K562 (cell line): ENCODE data around the gene RNF152. TPM values are rescaled to one million over a fixed set of nuclear protein-coding genes. Genes with fewer than 3 reads are reported as not detected.

Experiments
- ATAC-seq: fragments of 200-7000 bp; cut with Tn5 transposase; 3 replicates; pipeline ENCODE4 v1.9.1; 2020; ENCODE audit warnings: moderate library complexity
- BruUV-seq: library from RNA; stranded (reverse); fragments of 400-500 nt; replicated peaks from 2 replicates; lab custom pipeline; 2021; lab: Mats Ljungman, UMichigan
- CTCF ChIA-PET: fragments of 300-600 bp; formaldehyde crosslinking; extraction: SDS; loops from one replicate; lab custom pipeline; 2021; ENCODE audit warnings: low intra/inter-chr PET ratio; lab: Yijun Ruan, JAX
- POLR2A ChIA-PET: fragments of 300-600, 350-650 bp; sonication (Branson Sonifier 250); formaldehyde crosslinking; extraction: SDS; loops from one replicate; lab custom pipeline; 2021; ENCODE audit warnings: antibody characterized with exemption, inconsistent platforms; lab: Yijun Ruan, JAX
- DNase-seq, 4 experiments: peaks; one replicate each; pipeline versions ENCODE4 v3.0.0 to v3.0.0-alpha.2; 2011 to 2018; ENCODE audit warnings: low spot score in 3 of 4, mixed read lengths in 3 of 4; ENCODE audit errors: extremely low read depth in 1 of 4
- FAIRE-seq: peaks from 2 replicates; lab custom pipeline; 2011; peaks lifted over from hg19 to GRCh38; lab: Jason Lieb, UNC
- H2AFZ ChIP-seq: 2 replicates; pipeline ENCODE4 v1.6.0; 2011; ENCODE audit warnings: low read depth, low read length, control low read depth, inconsistent platforms
- H3K27ac ChIP-seq: fragments of 200-600 bp; 3 replicates; pipeline ENCODE4 v1.8.0; 2011; ENCODE audit warnings: low read depth, mild to moderate bottlenecking, control low read depth, inconsistent platforms, low read length, moderate library complexity, mixed read lengths; ENCODE audit errors: extremely low read depth
- H3K27me3 ChIP-seq, 2 experiments: fragments of 300-600 bp in 1 of 2; 2 replicates in 1 of 2; 3 replicates in 1 of 2; pipeline versions ENCODE4 v1.6.0 to v1.8.0; 2011; ENCODE audit warnings: inconsistent platforms in 2 of 2, low read length in 2 of 2, mild to moderate bottlenecking in 1 of 2, mixed read lengths in 1 of 2, moderate library complexity in 1 of 2; ENCODE audit not compliant: control insufficient read depth in 2 of 2, insufficient read depth in 2 of 2
- H3K36me3 ChIP-seq: fragments of 300-600 bp; 3 replicates; pipeline ENCODE4 v1.8.0; 2011; ENCODE audit warnings: mild to moderate bottlenecking, low read length, inconsistent platforms; ENCODE audit not compliant: control insufficient read depth, insufficient read depth
- H3K4me1 ChIP-seq, 2 experiments: fragments of 200-600 bp in 1 of 2; replicated peaks in 1 of 2; 2 replicates in 1 of 2; 3 replicates in 1 of 2; pipeline versions ENCODE4 v1.5.1 to v1.8.0; 2011; ENCODE audit warnings: inconsistent platforms in 2 of 2, low read length in 2 of 2, mild to moderate bottlenecking in 1 of 2, mixed read lengths in 1 of 2, moderate library complexity in 1 of 2; ENCODE audit not compliant: control insufficient read depth in 2 of 2, insufficient read depth in 2 of 2
- H3K4me2 ChIP-seq: 2 replicates; pipeline ENCODE4 v1.6.1; 2011; ENCODE audit warnings: low read length, control low read depth, inconsistent platforms, mixed read lengths; ENCODE audit not compliant: insufficient read depth
- H3K4me3 ChIP-seq: fragments of 200-600 bp; sonication (generic), shearing (Covaris generic); 2 replicates; pipeline ENCODE4 v1.5.1; 2016; ENCODE audit warnings: control low read depth, inconsistent platforms
- H3K79me2 ChIP-seq: fragments of 200-600 bp; 3 replicates; pipeline ENCODE4 v1.8.0; 2011; ENCODE audit warnings: low read length, inconsistent platforms; ENCODE audit not compliant: control insufficient read depth, insufficient read depth
- H3K9ac ChIP-seq, 2 experiments: 2 replicates each; pipeline versions ENCODE4 v1.6.0 to v1.6.1; 2011; ENCODE audit warnings: low read depth in 2 of 2, low read length in 2 of 2, control low read depth in 1 of 2, inconsistent platforms in 1 of 2, mild to moderate bottlenecking in 1 of 2, mixed read lengths in 1 of 2; ENCODE audit not compliant: insufficient read depth in 1 of 2
- H3K9me1 ChIP-seq: one replicate; pipeline ENCODE4 v1.6.0; 2011; ENCODE audit warnings: inconsistent platforms, mild to moderate bottlenecking, low read length, moderate library complexity; ENCODE audit not compliant: control insufficient read depth, insufficient read depth
- H3K9me3 ChIP-seq: replicated peaks from 2 replicates; pipeline ENCODE4 v1.5.1; 2011; ENCODE audit warnings: low read depth, low read length, inconsistent platforms; ENCODE audit not compliant: control insufficient read depth, insufficient read depth
- H4K20me1 ChIP-seq: replicated peaks from 2 replicates; pipeline ENCODE4 v1.6.1; 2011; ENCODE audit warnings: low read length, inconsistent platforms, mixed read lengths; ENCODE audit not compliant: control insufficient read depth, insufficient read depth
- ARID1B ChIP-seq: fragments of 450-650 bp; IDR thresholded peaks from 2 replicates; pipeline ENCODE4 v1.6.1; 2016; ENCODE audit warnings: antibody characterized with exemption, mild to moderate bottlenecking, inconsistent platforms
- ETS1 ChIP-seq: conservative IDR thresholded peaks from 2 replicates; pipeline ENCODE4 v1.6.1; 2011; ENCODE audit warnings: low read depth, mild to moderate bottlenecking, low read length; ENCODE audit not compliant: control insufficient read depth
- GTF2F1 ChIP-seq: IDR thresholded peaks from 2 replicates; pipeline ENCODE4 v1.6.1; 2011; ENCODE audit warnings: low read depth, low read length, improper control_type of control experiment
- MCM5 ChIP-seq: fragments of 450-650 bp; IDR thresholded peaks from 2 replicates; pipeline ENCODE4 v1.6.1; 2016; ENCODE audit warnings: low read depth
- MTA1 ChIP-seq: fragments of 450-650 bp; IDR thresholded peaks from 2 replicates; pipeline ENCODE4 v1.6.1; 2017; ENCODE audit warnings: borderline replicate concordance
- MYC ChIP-seq, 2 experiments: fragments of 250-450 bp in 1 of 2; sonication (Bioruptor Pico) in 1 of 2; IDR thresholded peaks; 2 replicates each; pipeline versions ENCODE4 v1.5.1 to v1.6.1; 2012 to 2021; ENCODE audit warnings: low read depth in 2 of 2, borderline replicate concordance in 1 of 2, improper control_type of control experiment in 1 of 2, low read length in 1 of 2, mild to moderate bottlenecking in 1 of 2, moderate library complexity in 1 of 2
- NRF1 ChIP-seq, 2 experiments: fragments of 450-650 bp; IDR thresholded peaks in 1 of 2; conservative IDR thresholded peaks in 1 of 2; 2 replicates each; pipeline ENCODE4 v1.6.1; 2014; ENCODE audit warnings: mild to moderate bottlenecking in 2 of 2
- SAP30 ChIP-seq: fragments of 200-600 bp; sonication (generic); IDR thresholded peaks from 2 replicates; pipeline ENCODE4 v1.6.1; 2012; ENCODE audit warnings: borderline replicate concordance, low read depth, mild to moderate bottlenecking, moderate library complexity, low read length, control low read depth, inconsistent platforms; ENCODE audit not compliant: insufficient read depth, poor library complexity, severe bottlenecking
- SMAD1 ChIP-seq: fragments of 150-350 bp; IDR thresholded peaks from 2 replicates; pipeline ENCODE4 v1.6.1; 2014; ENCODE audit warnings: low read length, low read depth; ENCODE audit not compliant: partially characterized antibody
- WGBS: fragments of 100-300 bp; shearing (Covaris generic); methylation state at CpG from one replicate; pipeline ENCODE4 v1.1.6; 2016; ENCODE audit warnings: low coverage, mixed read lengths; ENCODE audit not compliant: insufficient coverage; ENCODE audit errors: missing lambda C conversion rate; 5-methylcytosine and 5-hydroxymethylcytosine counted together
- in situ Hi-C: fragments of 300-500 bp; cut with MboI; formaldehyde crosslinking; loops from 4 replicates; pipeline ENCODE4 v1.15.0; 2018; ENCODE audit warnings: inconsistent platforms, mixed read lengths
- intact Hi-C: fragments of 100-400 bp; cut with micrococcal nuclease; formaldehyde crosslinking; loops from 2 replicates; pipeline ENCODE4 v1.14.2; 2022
- polyA plus RNA-seq, 8 experiments: library from polyadenylated mRNA; depleted of rRNA in 4 of 8; stranded (reverse) in 5 of 8; unstranded in 3 of 8; fragments of >200 nt; fragmentation: Nextera tagmentation in 2 of 8; fragmentation: Illumina TruSeq in 1 of 8; extraction: Ambion mirVana in 2 of 8; extraction: Trizol in 1 of 8; gene quantifications; 2 replicates each; pipeline versions ENCODE4 v1.2.1 to v1.2.3, GENCODE V29; 2011 to 2014; ENCODE audit warnings: inconsistent platforms in 1 of 8, missing spikeins in 1 of 8
- total RNA-seq, 7 experiments: library from RNA; depleted of rRNA in 6 of 7; stranded (reverse); fragments of >200 nt in 6 of 7; fragmentation: Illumina TruSeq in 2 of 7; extraction: Trizol in 2 of 7; gene quantifications; 2 replicates each; pipeline versions ENCODE4 v1.2.1 to v1.2.3, GENCODE V29; 2011 to 2021; ENCODE audit warnings: low replicate concordance in 1 of 7
- TF ChIP-seq, protein P1 (sequence below): fragments of 250-450 bp; sonication (Bioruptor Pico); IDR thresholded peaks from 2 replicates; pipeline ENCODE4 v1.8.0; 2022; ENCODE audit warnings: moderate library complexity, mild to moderate bottlenecking, inconsistent platforms
- TF ChIP-seq, protein P2 (sequence below): fragments of 250-450 bp; sonication (Bioruptor Pico); IDR thresholded peaks from 2 replicates; pipeline ENCODE4 v1.8.0; 2021; ENCODE audit warnings: moderate library complexity, mild to moderate bottlenecking, inconsistent platforms

The RNF152 gene
- total and polyA plus RNA-seq, 9 of the 15 experiments (the other 6 are each of a cell fraction or from before 2014, with no cell fraction given) = 0.04 to 0.05 TPM; not detected in 7

GRCh38 chr18:61861372-61861771, 31.4 kb downstream of the RNF152 start:
- WGBS = 0% methylated on average over 1 of the region's 3 CpGs
- DNase-seq (no peak), ATAC-seq (no peak), FAIRE-seq (no peak)
- no peaks in the 10 kb centered on the region for H3K4me1 ChIP-seq
- H3K79me2 ChIP-seq = no peaks in the 10 kb centered on the region
- TF ChIP-seq NRF1 (conservative IDR thresholded peaks at IDR 0.05 in 1 of 2, IDR thresholded peaks at IDR 0.05 in 1 of 2) = no peak
- TF ChIP-seq ARID1B = no peak
- TF ChIP-seq SMAD1 = no peak
- no peak for TF ChIP-seq ETS1
- no peak for TF ChIP-seq MCM5
- TF ChIP-seq MTA1 = no peak
- no peak for TF ChIP-seq MYC (IDR thresholded peaks at IDR 0.05; ENCODE audit: low read depth, low read length)
- no peak for TF ChIP-seq MYC (CRISPR knock-in tag; IDR thresholded peaks at IDR 0.05; ENCODE audit: borderline replicate concordance, low read depth)
- TF ChIP-seq, protein P1, sequence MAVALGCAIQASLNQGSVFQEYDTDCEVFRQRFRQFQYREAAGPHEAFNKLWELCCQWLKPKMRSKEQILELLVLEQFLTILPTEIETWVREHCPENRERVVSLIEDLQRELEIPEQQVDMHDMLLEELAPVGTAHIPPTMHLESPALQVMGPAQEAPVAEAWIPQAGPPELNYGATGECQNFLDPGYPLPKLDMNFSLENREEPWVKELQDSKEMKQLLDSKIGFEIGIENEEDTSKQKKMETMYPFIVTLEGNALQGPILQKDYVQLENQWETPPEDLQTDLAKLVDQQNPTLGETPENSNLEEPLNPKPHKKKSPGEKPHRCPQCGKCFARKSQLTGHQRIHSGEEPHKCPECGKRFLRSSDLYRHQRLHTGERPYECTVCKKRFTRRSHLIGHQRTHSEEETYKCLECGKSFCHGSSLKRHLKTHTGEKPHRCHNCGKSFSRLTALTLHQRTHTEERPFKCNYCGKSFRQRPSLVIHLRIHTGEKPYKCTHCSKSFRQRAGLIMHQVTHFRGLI = no peak
- no peak for TF ChIP-seq SAP30
- TF ChIP-seq, protein P2, sequence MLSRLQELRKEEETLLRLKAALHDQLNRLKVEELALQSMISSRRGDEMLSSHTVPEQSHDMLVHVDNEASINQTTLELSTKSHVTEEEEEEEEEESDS (CRISPR knock-in tag) = no peak
- no peak for TF ChIP-seq GTF2F1
- H2AFZ ChIP-seq = no peak overlapping the region
- in situ Hi-C loops = no loop called here
- H3K9ac ChIP-seq = no peak overlapping the region
- no TSS peak for BruUV-seq
- H3K4me3 ChIP-seq = no peak overlapping the region
- H3K4me2 ChIP-seq = no peak overlapping the region
- H4K20me1 ChIP-seq = no peaks in the 10 kb centered on the region
- no peaks in the 10 kb centered on the region for H3K36me3 ChIP-seq
- ChIA-PET POLR2A (no interaction called here), CTCF (no interaction called here)
- no peaks in the 10 kb centered on the region for H3K9me3 ChIP-seq
- H3K27ac ChIP-seq = no peak overlapping the region
- H3K9me1 ChIP-seq = no peaks in the 10 kb centered on the region
- intact Hi-C loops = no loop called here
- H3K27me3 ChIP-seq = peaks cover 0 to 18% of the 10 kb centered on the region in 2 experiments; a peak in 1 of 5 replicates
